SJSA1 (cell line): ENCODE data around the gene ATP8B2. TPM values are rescaled to one million over a fixed set of nuclear protein-coding genes. Genes with fewer than 3 reads are reported as not detected.
"Not testable (repeated sequence)": the region's sequence is repeated elsewhere in the genome, so short reads cannot be mapped to it uniquely, and the experiment has no call there.

ENCODE experiments used
- DNase-seq, 2 experiments: peaks; one replicate each; pipeline ENCODE4 v3.0.0-alpha.2; 2015 to 2020; ENCODE audit warnings: low spot score in 2 of 2, low read depth in 1 of 2
- H3K27ac ChIP-seq: fragments of 250-450 bp; sonication (Bioruptor Pico); 2 replicates; pipeline ENCODE4 v1.5.1; 2020; ENCODE audit warnings: mild to moderate bottlenecking, moderate library complexity
- H3K27me3 ChIP-seq: fragments of 250-450 bp; sonication (Bioruptor Pico); replicated peaks from 2 replicates; pipeline ENCODE4 v1.5.1; 2020; ENCODE audit warnings: mild to moderate bottlenecking, moderate library complexity
- H3K36me3 ChIP-seq: fragments of 250-450 bp; sonication (Bioruptor Pico); 2 replicates; pipeline ENCODE4 v1.5.1; 2020; ENCODE audit warnings: mild to moderate bottlenecking
- H3K4me1 ChIP-seq: fragments of 250-450 bp; sonication (Bioruptor Pico); replicated peaks from 2 replicates; pipeline ENCODE4 v1.6.1; 2021; ENCODE audit warnings: mild to moderate bottlenecking
- H3K4me3 ChIP-seq: fragments of 250-450 bp; sonication (Bioruptor Pico); 2 replicates; pipeline ENCODE4 v1.5.1; 2020; ENCODE audit warnings: mild to moderate bottlenecking
- H3K9me3 ChIP-seq: fragments of 250-450 bp; sonication (Bioruptor Pico); replicated peaks from 2 replicates; pipeline ENCODE4 v1.5.1; 2020; ENCODE audit warnings: mild to moderate bottlenecking
- total RNA-seq: library from RNA; depleted of rRNA; stranded (reverse); fragments of >200 nt; shearing (Covaris generic); gene quantifications from 2 replicates; pipeline ENCODE4 v1.2.3, GENCODE V29; 2014

ATP8B2 gene
- total RNA-seq, 1 experiment from 2014 or later: 77.8 TPM

DNA sequence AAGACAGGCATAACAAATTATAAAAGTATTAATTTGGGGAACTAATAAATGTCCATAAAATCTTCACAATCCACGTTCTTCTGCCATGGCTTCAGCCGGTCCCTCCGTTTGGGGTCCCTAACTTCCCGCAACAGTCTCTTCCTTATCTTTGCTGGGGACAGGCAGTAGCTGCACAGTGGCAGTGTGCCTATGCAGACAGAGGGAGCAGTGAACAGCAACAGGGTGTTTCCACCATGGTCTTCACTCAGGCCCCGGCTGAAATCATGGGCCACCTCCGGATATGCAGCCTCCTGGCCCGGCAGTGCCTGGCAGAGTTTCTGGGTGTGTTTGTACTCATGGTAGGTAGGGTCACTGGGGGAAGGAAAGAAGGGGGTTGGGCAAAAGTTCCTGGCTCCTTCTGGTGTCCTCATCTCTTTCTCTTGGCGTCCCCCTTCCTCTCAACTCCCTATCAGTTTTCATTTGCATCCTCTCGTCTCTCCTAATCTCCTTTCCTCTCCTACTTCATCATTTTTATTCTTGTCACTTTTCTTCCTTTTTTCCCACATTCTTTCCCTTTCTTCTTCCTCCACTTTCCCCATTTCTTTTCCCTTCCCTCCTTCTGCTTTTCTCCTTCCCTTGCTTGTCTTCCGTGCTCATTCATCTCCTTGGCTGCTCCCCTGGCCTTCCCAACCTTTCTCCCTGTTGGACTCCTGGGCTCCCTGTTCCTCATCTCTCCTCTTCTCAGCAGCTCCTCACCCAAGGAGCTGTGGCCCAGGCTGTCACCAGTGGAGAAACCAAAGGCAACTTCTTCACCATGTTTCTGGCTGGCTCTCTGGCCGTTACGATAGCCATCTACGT, 12.9 kb upstream of the ATP8B2 start:
- not testable (repeated sequence) for H3K4me1 ChIP-seq, H3K36me3 ChIP-seq, H3K4me3 ChIP-seq, H3K9me3 ChIP-seq, H3K27me3 ChIP-seq, H3K27ac ChIP-seq, DNase-seq

DNA sequence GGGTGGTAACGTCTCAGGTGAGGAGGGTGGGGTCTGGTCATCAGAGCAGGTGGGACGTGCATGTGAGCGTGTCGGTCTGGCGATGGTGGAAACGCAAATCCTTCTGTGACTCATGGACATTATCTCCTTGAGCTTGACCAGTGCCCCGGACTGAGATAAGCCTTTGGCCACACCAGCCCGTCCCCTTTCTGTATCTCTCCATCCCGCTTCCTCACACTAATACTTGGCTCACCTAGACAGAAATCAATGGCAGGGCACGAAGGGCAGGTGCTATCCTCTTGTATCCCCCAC, 12.3 kb upstream of the ATP8B2 start:
- Histone ChIP-seq H3K4me1 (no peaks in the 10 kb centered on the region; the same call in 1 of the 2 replicates), H3K27ac (no peak overlapping the region), H3K27me3 (0 out of 2 replicates have a peak, but pooled peaks cover 6% of the 10 kb centered on the region), H3K4me3 (no peak overlapping the region), H3K36me3 (no peaks in the 10 kb centered on the region), H3K9me3 (0 out of 2 replicates have a peak, but pooled peaks cover 4% of the 10 kb centered on the region)
- no peak for DNase-seq

DNA sequence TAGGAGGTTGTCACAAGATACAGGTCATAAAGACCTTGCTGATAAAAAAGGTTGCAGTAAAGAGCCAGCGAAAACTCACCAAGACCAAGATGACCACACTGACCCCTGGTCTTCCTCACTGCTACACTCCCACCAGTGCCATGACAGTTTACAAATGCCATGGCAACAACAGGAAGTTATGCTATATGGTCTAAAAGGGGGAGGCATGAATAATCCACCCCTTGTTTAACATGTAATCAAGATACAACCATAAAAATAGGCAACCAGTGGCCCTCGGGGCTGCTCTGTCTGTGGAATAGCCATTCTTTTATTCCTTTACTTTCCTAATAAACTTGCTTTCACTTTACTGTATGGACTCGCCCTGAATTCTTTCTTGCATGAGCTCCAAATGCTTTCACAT, 11.1 kb upstream of the ATP8B2 start:
- H3K36me3 ChIP-seq, H3K27me3 ChIP-seq, H3K9me3 ChIP-seq, DNase-seq, H3K27ac ChIP-seq, H3K4me3 ChIP-seq, H3K4me1 ChIP-seq: not testable (repeated sequence)

DNA sequence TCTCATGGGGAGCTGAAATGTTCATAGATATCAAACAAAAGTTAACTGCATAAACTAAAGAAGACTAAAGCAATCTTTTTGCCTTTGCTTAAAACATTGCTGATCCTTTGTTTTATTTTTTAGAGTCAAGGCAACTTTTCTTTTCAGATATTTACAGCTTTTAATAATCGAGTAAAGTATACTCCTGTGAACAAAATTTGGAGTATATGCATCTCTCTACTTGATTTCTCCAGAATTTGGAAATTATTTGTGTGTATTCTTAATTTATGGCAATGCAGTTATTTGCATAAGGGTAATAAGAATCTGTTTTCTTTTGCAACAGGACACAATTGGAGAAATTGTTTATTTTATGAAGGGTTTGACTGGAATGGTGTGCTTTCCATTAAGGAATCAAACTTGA, 8.6 kb upstream of the ATP8B2 start:
- H3K27me3 ChIP-seq: 0 out of 2 replicates have a peak, but pooled peaks cover 6% of the 10 kb centered on the region
- DNase-seq: no peak

DNA sequence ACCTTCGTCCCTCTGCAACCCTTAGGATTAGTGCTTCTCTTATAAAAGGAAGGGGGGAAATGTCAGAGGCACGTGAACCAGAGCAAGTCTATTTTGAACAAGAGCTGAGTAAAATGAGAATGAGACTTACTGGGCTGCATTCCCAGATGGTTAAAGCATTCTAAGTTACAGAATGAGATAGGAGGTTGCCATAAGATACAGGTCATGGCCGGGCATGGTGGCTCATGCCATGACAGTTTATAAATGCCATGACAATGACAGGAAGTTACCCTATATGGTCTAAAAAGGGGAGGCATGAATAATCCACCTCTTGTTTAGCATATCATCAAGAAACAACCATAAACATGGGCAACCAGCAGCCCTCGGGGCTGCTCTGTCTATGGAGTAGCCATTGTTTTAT, 6.9 kb upstream of the ATP8B2 start:
- peak in 1 of 2 experiments; percentile 15 for DNase-seq
- no peaks in the 10 kb centered on the region for H3K36me3 ChIP-seq
- no peak overlapping the region for H3K27ac ChIP-seq

More for the DNA sequence above, 8.6 kb upstream of the ATP8B2 start:
- H3K9me3 ChIP-seq: peaks cover 5% of the 10 kb centered on the region; the same call in 1 of the 2 replicates
- H3K36me3 ChIP-seq: no peaks in the 10 kb centered on the region
- H3K27ac ChIP-seq: no peak overlapping the region
- H3K4me1 ChIP-seq: peaks cover 4% of the 10 kb centered on the region; the same call in 1 of the 2 replicates
- H3K4me3 ChIP-seq: no peak overlapping the region

DNA sequence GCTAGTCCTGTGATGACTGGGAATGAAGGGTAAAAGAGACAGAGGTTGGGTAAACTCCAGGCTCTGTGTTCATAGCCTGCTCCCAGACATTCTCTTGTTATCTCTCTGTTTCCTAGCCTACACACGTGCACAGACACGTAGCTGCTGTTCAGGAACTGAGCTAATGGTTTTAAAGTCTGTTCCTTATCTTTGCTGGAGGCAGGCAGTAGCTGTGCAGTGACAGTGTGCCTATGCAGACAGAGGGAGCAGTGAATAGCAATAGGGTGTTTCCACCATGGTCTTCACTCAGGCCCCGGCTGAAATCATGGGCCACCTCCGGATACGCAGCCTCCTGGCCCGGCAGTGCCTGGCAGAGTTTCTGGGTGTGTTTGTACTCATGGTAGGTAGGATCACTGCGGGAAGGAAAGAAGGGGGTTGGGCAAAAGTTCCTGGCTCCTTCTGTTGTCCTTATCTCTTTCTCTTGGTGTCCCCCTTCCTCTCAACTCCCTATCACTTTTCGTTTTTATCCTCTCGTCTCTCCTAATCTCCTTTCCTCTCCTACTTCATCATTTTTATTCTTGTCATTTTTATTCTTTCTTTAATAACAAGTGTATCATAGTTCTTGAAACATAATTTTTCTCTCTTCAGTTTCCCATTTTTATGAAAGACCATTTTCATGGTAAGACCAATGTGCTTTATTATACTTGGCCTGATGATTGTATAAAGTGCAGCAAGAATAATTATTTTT, 4.3 kb upstream of the ATP8B2 start, which contains the start of gene AQP10:
Gene AQP10, plus strand, starts transcription at position 212 of the 727 bp plus-strand sequence. Its CDS starts 63 bp downstream, at position 275.
- Histone ChIP-seq H3K4me1 (peaks cover 8% of the 10 kb centered on the region), H3K27ac (no peak within 1 kb of the TSS), H3K36me3 (0 out of 2 replicates have a peak, but pooled peaks cover 5% of the 10 kb centered on the region), H3K27me3 (0 out of 2 replicates have a peak, but pooled peaks cover 6% of the 10 kb centered on the region), H3K4me3 (no peak within 1 kb of the TSS), H3K9me3 (peaks cover 5% of the 10 kb centered on the region; the same call in 1 of the 2 replicates)
- DNase-seq: no peak

More for the DNA sequence above, 6.9 kb upstream of the ATP8B2 start:
- Histone ChIP-seq H3K27me3 (0 out of 2 replicates have a peak, but pooled peaks cover 6% of the 10 kb centered on the region), H3K9me3 (peaks cover 5% of the 10 kb centered on the region; the same call in 1 of the 2 replicates), H3K4me1 (peaks cover 4% of the 10 kb centered on the region; the same call in 1 of the 2 replicates), H3K4me3 (no peak overlapping the region)

DNA sequence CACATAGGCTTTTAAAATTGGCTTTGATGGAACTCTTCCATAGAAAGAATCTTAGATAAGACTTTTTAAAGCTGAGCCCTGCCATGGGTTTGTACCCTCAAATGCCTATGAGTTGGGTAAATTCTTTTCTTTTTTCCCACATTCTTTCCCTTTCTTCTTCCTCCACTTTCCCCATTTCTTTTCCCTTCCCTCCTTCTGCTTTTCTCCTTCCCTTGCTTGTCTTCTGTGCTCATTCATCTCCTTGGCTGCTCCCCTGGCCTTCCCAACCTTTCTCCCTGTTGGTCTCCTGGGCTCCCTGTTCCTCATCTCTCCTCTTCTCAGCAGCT, 3.8 kb upstream of the ATP8B2 start:
- not testable (repeated sequence) for H3K9me3 ChIP-seq, H3K27me3 ChIP-seq, DNase-seq, H3K36me3 ChIP-seq, H3K4me3 ChIP-seq, H3K27ac ChIP-seq
- H3K4me1 ChIP-seq: peaks cover 13% of the 10 kb centered on the region

DNA sequence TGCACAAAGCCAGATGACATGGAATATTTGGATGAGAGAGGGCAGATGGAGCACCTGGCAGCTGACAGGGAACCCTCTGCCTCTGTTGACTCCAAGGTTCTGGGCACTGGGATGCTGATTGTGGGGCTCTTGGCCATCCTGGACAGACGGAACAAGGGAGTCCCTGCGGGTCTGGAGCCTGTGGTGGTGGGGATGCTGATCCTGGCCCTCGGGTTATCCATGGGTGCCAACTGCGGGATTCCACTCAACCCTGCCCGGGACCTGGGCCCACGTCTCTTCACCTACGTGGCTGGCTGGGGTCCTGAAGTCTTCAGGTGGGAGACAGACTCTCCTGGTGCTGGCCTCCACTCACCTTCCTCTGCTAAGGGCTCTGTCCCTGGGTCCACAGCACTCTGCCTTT, 1.8 kb upstream of the ATP8B2 start:
- H3K4me1 ChIP-seq: peaks cover 16% of the 10 kb centered on the region
- DNase-seq: no peak
- no peaks in the 10 kb centered on the region for H3K27me3 ChIP-seq
- 0 out of 2 replicates have a peak, but pooled peaks cover 2% of the 10 kb centered on the region for H3K9me3 ChIP-seq
- H3K4me3 ChIP-seq: no peak overlapping the region
- H3K36me3 ChIP-seq: peaks cover 12% of the 10 kb centered on the region
- H3K27ac ChIP-seq: no peak overlapping the region

DNA sequence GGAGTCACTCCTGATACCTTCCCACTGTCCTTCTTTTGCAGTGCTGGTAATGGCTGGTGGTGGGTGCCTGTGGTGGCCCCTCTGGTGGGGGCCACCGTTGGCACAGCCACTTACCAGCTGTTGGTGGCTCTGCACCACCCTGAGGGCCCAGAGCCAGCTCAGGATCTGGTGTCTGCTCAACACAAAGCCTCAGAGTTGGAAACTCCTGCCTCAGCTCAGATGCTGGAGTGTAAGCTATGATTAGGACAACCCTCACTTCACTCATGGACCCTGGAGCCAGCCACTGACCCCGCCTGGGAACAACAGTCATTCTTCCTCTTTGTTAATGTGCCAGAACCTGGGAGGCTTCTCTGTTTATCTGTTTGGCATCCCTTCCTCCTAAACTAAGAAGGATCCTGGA, 1.1 kb upstream of the ATP8B2 start:
- Histone ChIP-seq H3K27me3 (no peaks in the 10 kb centered on the region), H3K9me3 (0 out of 2 replicates have a peak, but pooled peaks cover under 1% of the 10 kb centered on the region), H3K36me3 (peaks cover 14% of the 10 kb centered on the region), H3K4me1 (peaks cover 15% of the 10 kb centered on the region), H3K4me3 (peak overlapping the region; percentile 95; the same call in 1 of the 2 replicates), H3K27ac (no peak overlapping the region)
- DNase-seq: no peak

DNA sequence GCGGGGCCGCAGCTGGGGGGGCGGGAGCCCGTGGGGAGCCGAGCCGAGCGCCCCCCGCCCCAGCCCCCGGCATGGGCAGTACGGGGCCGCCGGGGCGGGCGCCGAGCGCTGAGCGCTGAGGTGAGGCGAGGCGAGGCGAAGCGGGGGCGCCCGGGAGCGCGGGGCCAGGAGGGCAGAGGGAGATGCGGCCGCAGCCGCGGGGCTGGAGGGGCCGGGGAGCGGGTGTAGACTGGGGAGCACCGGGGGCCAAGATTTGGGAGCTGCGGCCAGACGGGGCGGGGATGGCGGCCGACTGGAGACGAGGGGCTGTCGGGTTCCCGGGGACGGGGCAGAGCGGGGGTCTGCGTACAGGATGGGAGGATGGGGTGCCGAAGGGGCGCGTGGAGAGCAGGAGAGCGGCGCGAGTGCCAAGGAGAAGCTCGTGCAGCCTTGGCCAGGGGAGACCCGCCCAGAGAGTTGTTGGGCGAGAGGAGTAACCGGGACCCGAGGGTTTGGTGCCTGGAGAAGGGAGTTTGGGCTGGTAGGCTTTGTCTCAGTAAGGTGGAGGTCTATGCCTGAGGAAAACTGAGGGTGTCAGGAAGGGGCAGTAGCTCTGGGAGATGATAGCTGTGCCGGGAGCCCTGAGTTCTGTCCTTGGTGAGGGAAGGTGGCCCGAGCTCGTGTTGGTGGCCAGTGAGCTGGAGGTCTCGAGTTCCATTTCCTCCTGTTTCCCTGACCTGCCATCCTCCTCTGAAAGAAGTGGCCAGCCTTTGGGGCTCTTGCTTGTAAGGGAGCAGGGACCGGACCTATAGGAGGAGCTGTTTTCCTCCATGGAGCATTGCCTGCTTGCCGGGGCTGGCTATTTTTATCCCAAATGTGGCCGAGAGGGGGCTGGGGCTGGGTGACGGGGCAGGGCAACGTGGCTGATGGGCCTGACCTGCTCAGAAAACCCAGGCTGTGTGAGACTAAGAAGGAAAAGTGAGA, 539 bp downstream of the ATP8B2 start:
- peak; percentile 84 to 92 for DNase-seq
- no peaks in the 10 kb centered on the region for H3K9me3 ChIP-seq
- H3K27me3 ChIP-seq: no peaks in the 10 kb centered on the region
- H3K27ac ChIP-seq: peak overlapping the region; percentile 78
- peak overlapping the region; percentile 95 for H3K4me3 ChIP-seq
- peaks cover 15% of the 10 kb centered on the region for H3K4me1 ChIP-seq
- H3K36me3 ChIP-seq: peaks cover 28% of the 10 kb centered on the region

DNA sequence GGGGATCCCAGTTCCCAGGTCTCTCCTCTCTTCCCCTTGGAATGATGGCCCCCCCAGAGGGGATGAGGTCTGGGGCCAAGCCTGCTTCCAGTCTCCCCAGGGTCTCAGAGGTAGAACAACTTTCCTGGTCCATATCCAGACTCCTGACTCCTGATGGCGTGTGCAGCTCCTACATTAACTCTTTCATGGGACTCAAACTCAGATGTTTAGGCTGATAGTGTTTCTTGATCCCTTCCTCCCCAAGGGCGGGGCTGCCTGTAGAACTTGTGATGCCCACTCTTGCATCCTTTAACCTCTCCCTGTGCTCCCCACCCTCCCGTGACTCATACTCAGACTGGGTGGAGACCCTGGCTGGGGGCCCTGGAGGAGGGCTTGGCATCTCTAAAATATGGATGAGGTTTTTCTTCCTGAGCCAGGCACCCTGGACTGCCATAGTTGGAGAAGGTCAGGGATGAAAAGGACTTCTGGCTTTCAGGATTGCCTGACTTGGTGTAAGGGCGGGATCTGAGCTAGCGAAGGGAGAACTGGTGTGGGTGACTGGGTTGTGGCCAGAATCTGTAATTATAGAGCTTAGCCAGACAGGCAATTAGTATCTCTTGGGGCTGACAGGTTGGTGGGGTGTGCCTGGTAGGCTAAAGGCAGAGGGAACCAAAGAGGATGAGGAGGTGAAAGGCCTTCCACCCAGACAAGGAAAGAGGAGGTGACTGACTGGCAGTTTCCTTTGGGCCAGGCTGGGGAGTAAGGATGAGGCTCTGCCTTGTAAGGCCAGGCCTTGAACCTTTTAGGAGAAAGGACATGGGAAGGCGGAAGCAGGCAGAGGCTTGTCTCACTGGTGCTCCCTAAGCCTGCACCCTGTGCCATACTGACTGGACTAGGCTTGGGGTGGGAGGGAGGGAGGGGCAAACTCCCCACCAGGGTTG, 1.5 kb downstream of the ATP8B2 start:
- no peak for DNase-seq
- Histone ChIP-seq H3K4me1 (peaks cover 15% of the 10 kb centered on the region), H3K9me3 (no peaks in the 10 kb centered on the region), H3K27ac (peak overlapping the region; percentile 78), H3K4me3 (peak overlapping the region; percentile 95), H3K36me3 (peaks cover 38% of the 10 kb centered on the region), H3K27me3 (no peaks in the 10 kb centered on the region)

DNA sequence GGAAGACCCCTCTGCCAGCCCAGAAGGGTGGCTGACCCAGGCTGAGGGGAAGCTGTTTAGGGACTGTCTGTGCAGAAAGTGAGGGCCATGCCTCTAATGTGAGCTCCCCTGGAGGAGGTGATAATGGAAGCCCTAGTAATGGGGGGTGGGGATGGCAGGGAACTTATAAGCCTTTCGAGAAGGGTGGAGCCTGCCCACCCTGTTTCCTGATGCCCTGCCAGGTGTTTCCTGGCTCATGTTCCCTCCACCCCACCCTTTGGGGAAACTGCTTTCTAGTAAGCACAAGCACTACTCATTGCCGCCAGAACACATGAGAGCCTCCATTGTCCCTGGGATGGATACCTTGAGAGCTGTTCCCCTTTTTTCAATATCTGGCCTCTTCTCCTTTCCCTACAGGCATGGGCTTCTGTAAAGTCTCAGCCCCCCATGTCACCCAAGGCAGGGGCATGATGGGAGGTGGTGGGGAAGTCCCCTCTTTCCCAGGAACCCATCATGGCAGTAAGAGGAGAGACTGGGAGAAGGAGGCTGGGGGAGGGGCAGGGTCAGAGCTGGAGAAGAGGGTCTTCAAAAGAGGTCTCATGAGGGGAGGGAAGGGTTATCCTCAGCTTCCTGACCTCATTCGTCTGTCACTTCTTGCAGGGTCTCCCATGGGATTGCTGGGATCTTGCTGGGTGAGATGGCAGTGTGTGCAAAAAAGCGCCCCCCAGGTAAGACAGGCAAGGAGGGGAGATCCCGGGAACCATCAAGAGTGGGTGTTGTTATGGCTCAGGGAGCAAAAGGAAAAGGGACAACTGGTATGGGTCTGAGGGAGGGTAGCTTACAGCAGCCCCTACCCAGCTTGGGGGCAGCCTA, 2.4 kb downstream of the ATP8B2 start:
- H3K27me3 ChIP-seq: no peaks in the 10 kb centered on the region
- H3K4me1 ChIP-seq: peaks cover 15% of the 10 kb centered on the region
- no peaks in the 10 kb centered on the region for H3K9me3 ChIP-seq
- DNase-seq: no peak
- no peak overlapping the region for H3K27ac ChIP-seq
- peaks cover 45% of the 10 kb centered on the region for H3K36me3 ChIP-seq
- H3K4me3 ChIP-seq: no peak overlapping the region
